ENCODE measurements around the gene SLC6A20. TPM values are rescaled to one million over a fixed set of nuclear protein-coding genes. Genes with fewer than 3 reads are reported as not detected.

Gene SLC6A20
- total RNA-seq, 1 experiment from 2014 or later, result 0.10 TPM

- DNase-seq (ENCODE audit: low read depth), result no peak
- in situ Hi-C loops (cut with HindIII; ENCODE audit: low pct_unique_long_range_greater_than_20kb, low sequenced_read_pairs), result no loop called here
These were observed 9.7 kb upstream of the SLC6A20 start for GRCh38 chr3:45806072-45806471.

- in situ Hi-C loops (cut with HindIII; ENCODE audit: low pct_unique_long_range_greater_than_20kb, low sequenced_read_pairs), result no loop called here
- DNase-seq (ENCODE audit: low read depth), result no peak
These were observed 7.1 kb upstream of the SLC6A20 start for GRCh38 chr3:45803252-45803935.

GRCh38 chr3:45802146-45802545 lies 5.8 kb upstream of the SLC6A20 start:
- no peak for DNase-seq (ENCODE audit: low read depth)
- in situ Hi-C loops (cut with HindIII; ENCODE audit: low pct_unique_long_range_greater_than_20kb, low sequenced_read_pairs), result no loop called here

- no peak for DNase-seq (ENCODE audit: low read depth)
- in situ Hi-C loops (cut with HindIII; ENCODE audit: low pct_unique_long_range_greater_than_20kb, low sequenced_read_pairs), result no loop called here
These were observed 4.3 kb upstream of the SLC6A20 start for GRCh38 chr3:45800611-45801010.

- in situ Hi-C loops (cut with HindIII; ENCODE audit: low pct_unique_long_range_greater_than_20kb, low sequenced_read_pairs), result no loop called here
- DNase-seq (ENCODE audit: low read depth), result no peak
These were observed 3.2 kb upstream of the SLC6A20 start for GRCh38 chr3:45799586-45799985.

- no peak for DNase-seq (ENCODE audit: low read depth)
These were observed 1.7 kb upstream of the SLC6A20 start for GRCh38 chr3:45798034-45798433.

GRCh38 chr3:45796902-45797637 lies 734 bp upstream of the SLC6A20 start:
- no peak for DNase-seq (ENCODE audit: low read depth)
- in situ Hi-C loops (cut with HindIII; ENCODE audit: low pct_unique_long_range_greater_than_20kb, low sequenced_read_pairs), result no loop called here

More at GRCh38 chr3:45798034-45798433, 1.7 kb upstream of the SLC6A20 start:
- in situ Hi-C loops (cut with HindIII; ENCODE audit: low pct_unique_long_range_greater_than_20kb, low sequenced_read_pairs), result no loop called here

GRCh38 chr3:45795509-45795881 lies 841 bp downstream of the SLC6A20 start:
- no peak for DNase-seq (ENCODE audit: low read depth)
- in situ Hi-C loops (cut with HindIII; ENCODE audit: low pct_unique_long_range_greater_than_20kb, low sequenced_read_pairs), result no loop called here

GRCh38 chr3:45794660-45795059 lies 1.7 kb downstream of the SLC6A20 start:
- DNase-seq (ENCODE audit: low read depth), result no peak
- in situ Hi-C loops (cut with HindIII; ENCODE audit: low pct_unique_long_range_greater_than_20kb, low sequenced_read_pairs), result no loop called here

GRCh38 chr3:45794177-45794560 lies 2.2 kb downstream of the SLC6A20 start:
- DNase-seq (ENCODE audit: low read depth), result no peak
- in situ Hi-C loops (cut with HindIII; ENCODE audit: low pct_unique_long_range_greater_than_20kb, low sequenced_read_pairs), result no loop called here

- in situ Hi-C loops (cut with HindIII; ENCODE audit: low pct_unique_long_range_greater_than_20kb, low sequenced_read_pairs), result no loop called here
- no peak for DNase-seq (ENCODE audit: low read depth)
These were observed 2.7 kb downstream of the SLC6A20 start for GRCh38 chr3:45793482-45794176.

GRCh38 chr3:45792516-45793172 lies 3.7 kb downstream of the SLC6A20 start:
- DNase-seq (ENCODE audit: low read depth), result no peak
- in situ Hi-C loops (cut with HindIII; ENCODE audit: low pct_unique_long_range_greater_than_20kb, low sequenced_read_pairs), result no loop called here

- DNase-seq (ENCODE audit: low read depth), result no peak
- in situ Hi-C loops (cut with HindIII; ENCODE audit: low pct_unique_long_range_greater_than_20kb, low sequenced_read_pairs), result no loop called here
These were observed 4.3 kb downstream of the SLC6A20 start for GRCh38 chr3:45792036-45792435.

GRCh38 chr3:45790596-45790995 lies 5.7 kb downstream of the SLC6A20 start:
- DNase-seq (ENCODE audit: low read depth), result no peak
- in situ Hi-C loops (cut with HindIII; ENCODE audit: low pct_unique_long_range_greater_than_20kb, low sequenced_read_pairs), result no loop called here

GRCh38 chr3:45789235-45789812 lies 7.0 kb downstream of the SLC6A20 start:
- no peak for DNase-seq (ENCODE audit: low read depth)
- in situ Hi-C loops (cut with HindIII; ENCODE audit: low pct_unique_long_range_greater_than_20kb, low sequenced_read_pairs), result no loop called here

- no peak for DNase-seq (ENCODE audit: low read depth)
- in situ Hi-C loops (cut with HindIII; ENCODE audit: low pct_unique_long_range_greater_than_20kb, low sequenced_read_pairs), result no loop called here
These were observed 8.8 kb downstream of the SLC6A20 start for GRCh38 chr3:45787551-45787950.

- in situ Hi-C loops (cut with HindIII; ENCODE audit: low pct_unique_long_range_greater_than_20kb, low sequenced_read_pairs), result no loop called here
- no peak for DNase-seq (ENCODE audit: low read depth)
These were observed 9.4 kb downstream of the SLC6A20 start for GRCh38 chr3:45786801-45787495.

- in situ Hi-C loops (cut with HindIII; ENCODE audit: low pct_unique_long_range_greater_than_20kb, low sequenced_read_pairs), result no loop called here
- DNase-seq (ENCODE audit: low read depth), result no peak
These were observed 10.7 kb downstream of the SLC6A20 start for GRCh38 chr3:45785605-45786150.

Data from Caki2 (cell line).